Measurements from ENCODE around the gene TPO.
"Not testable (repeated sequence)": the region's sequence is repeated elsewhere in the genome, so short reads cannot be mapped to it uniquely, and the experiment has no call there.

The TPO gene

GRCh38 chr2:1481406-1482252 lies 68.4 kb downstream of the TPO start:
- ATAC-seq, result no peak
- Mint-ChIP-seq H3K27me3 (no peaks in the 10 kb centered on the region), H3K9me3 (no peaks in the 10 kb centered on the region), H3K27ac (no peak overlapping the region), H3K4me3 (no peak overlapping the region), H3K36me3 (no peaks in the 10 kb centered on the region), H3K4me1 (no peaks in the 10 kb centered on the region)

DNA sequence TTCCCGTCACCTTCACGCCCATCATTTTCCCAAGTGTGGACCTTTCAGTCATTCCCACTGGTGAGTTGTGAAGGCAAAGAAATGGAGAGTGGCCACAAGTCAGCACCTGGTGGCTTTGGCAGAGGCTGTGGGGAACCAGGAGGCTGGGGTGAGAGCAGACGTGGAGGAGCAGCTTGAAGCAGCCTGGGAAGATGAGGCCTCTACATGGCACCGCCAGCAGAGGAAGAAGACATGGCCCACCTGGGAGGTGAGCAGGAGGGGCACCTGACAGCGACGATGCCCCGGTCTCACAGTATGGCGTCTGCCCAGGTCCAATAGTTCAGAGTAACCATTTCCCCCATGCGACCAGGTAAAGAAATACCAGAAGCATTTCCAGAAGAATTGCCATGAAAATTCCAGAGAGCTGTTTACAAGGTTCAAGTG lies 69.0 kb downstream of the TPO start:
- H3K27me3 Mint-ChIP-seq, result no peaks in the 10 kb centered on the region
- H3K27ac Mint-ChIP-seq, result no peak overlapping the region
- no peaks in the 10 kb centered on the region for H3K4me1 Mint-ChIP-seq
- no peaks in the 10 kb centered on the region for H3K9me3 Mint-ChIP-seq
- no peak for ATAC-seq
- H3K4me3 Mint-ChIP-seq, result no peak overlapping the region
- H3K36me3 Mint-ChIP-seq, result no peaks in the 10 kb centered on the region

GRCh38 chr2:1482981-1483380 lies 69.7 kb downstream of the TPO start:
- Mint-ChIP-seq H3K27ac (no peak overlapping the region), H3K9me3 (no peaks in the 10 kb centered on the region), H3K36me3 (no peaks in the 10 kb centered on the region), H3K4me1 (no peaks in the 10 kb centered on the region), H3K27me3 (no peaks in the 10 kb centered on the region), H3K4me3 (no peak overlapping the region)
- no peak for ATAC-seq

- no peaks in the 10 kb centered on the region for H3K36me3 Mint-ChIP-seq
- no peaks in the 10 kb centered on the region for H3K9me3 Mint-ChIP-seq
- no peaks in the 10 kb centered on the region for H3K27me3 Mint-ChIP-seq
- H3K27ac Mint-ChIP-seq, result no peak overlapping the region
- no peak overlapping the region for H3K4me3 Mint-ChIP-seq
- H3K4me1 Mint-ChIP-seq, result no peaks in the 10 kb centered on the region
- ATAC-seq, result no peak
Measured at GRCh38 chr2:1483551-1483950, 70.3 kb downstream of the TPO start.

- no peaks in the 10 kb centered on the region for H3K9me3 Mint-ChIP-seq
- H3K36me3 Mint-ChIP-seq, result no peaks in the 10 kb centered on the region
- no peak overlapping the region for H3K4me3 Mint-ChIP-seq
- H3K27me3 Mint-ChIP-seq, result no peaks in the 10 kb centered on the region
- H3K27ac Mint-ChIP-seq, result no peak overlapping the region
- no peak for ATAC-seq
- no peaks in the 10 kb centered on the region for H3K4me1 Mint-ChIP-seq
Measured at GRCh38 chr2:1484131-1484884, 71.0 kb downstream of the TPO start.

DNA sequence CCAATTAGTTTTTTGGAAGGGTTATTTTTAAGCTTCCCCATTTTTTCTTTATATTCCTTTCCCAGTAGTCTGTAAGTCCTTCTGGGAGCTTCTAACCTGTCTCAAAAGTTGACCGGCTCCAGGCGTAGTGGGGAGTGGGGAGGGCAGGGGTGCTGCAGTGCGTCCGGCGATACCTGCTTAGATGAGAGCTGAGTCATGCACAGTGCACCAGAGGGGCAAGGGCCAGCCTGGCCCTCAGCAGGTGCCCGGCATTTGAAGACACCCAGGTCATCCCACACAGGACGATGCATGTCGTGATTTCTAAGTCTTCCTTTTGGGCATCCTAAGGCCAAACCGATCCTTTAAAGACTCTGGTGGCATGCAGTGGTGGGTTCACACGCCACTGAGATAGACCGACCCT lies 73.4 kb downstream of the TPO start:
- Mint-ChIP-seq H3K9me3 (no peaks in the 10 kb centered on the region), H3K27me3 (no peaks in the 10 kb centered on the region), H3K36me3 (no peaks in the 10 kb centered on the region), H3K4me1 (no peaks in the 10 kb centered on the region), H3K4me3 (no peak overlapping the region), H3K27ac (no peak overlapping the region)
- no peak for ATAC-seq

DNA sequence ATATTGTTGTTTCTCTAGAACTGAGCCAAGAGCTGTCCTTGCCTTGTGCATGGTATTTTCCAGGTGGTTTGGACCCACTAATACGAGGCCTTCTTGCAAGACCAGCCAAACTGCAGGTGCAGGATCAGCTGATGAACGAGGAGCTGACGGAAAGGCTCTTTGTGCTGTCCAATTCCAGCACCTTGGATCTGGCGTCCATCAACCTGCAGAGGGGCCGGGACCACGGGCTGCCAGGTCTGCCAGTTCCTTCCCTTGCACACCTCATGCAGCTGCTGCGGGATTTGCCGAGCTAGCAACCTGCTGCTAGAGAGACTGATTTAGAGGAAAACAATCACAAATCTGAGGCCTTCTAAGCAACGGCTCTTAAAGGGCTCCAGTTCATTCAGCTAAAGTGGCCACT lies 74.5 kb downstream of the TPO start:
- no peaks in the 10 kb centered on the region for H3K36me3 Mint-ChIP-seq
- H3K4me3 Mint-ChIP-seq, result no peak overlapping the region
- peaks cover 4% of the 10 kb centered on the region for H3K4me1 Mint-ChIP-seq
- ATAC-seq, result no peak
- H3K27me3 Mint-ChIP-seq, result peaks cover 5% of the 10 kb centered on the region
- H3K9me3 Mint-ChIP-seq, result peaks cover 2% of the 10 kb centered on the region
- H3K27ac Mint-ChIP-seq, result no peak overlapping the region

- Mint-ChIP-seq H3K9me3 (peaks cover 3% of the 10 kb centered on the region), H3K27ac (no peak overlapping the region), H3K27me3 (peaks cover 9% of the 10 kb centered on the region), H3K4me1 (peaks cover 6% of the 10 kb centered on the region), H3K4me3 (no peak overlapping the region), H3K36me3 (no peaks in the 10 kb centered on the region)
- no peak for ATAC-seq
Measured at GRCh38 chr2:1488181-1488671, 75.0 kb downstream of the TPO start.

- no peak overlapping the region for H3K4me3 Mint-ChIP-seq
- H3K4me1 Mint-ChIP-seq, result peaks cover 6% of the 10 kb centered on the region
- no peak overlapping the region for H3K27ac Mint-ChIP-seq
- ATAC-seq, result no peak
- no peaks in the 10 kb centered on the region for H3K36me3 Mint-ChIP-seq
- peaks cover 3% of the 10 kb centered on the region for H3K9me3 Mint-ChIP-seq
- H3K27me3 Mint-ChIP-seq, result peaks cover 9% of the 10 kb centered on the region
Measured at GRCh38 chr2:1488851-1489250, 75.6 kb downstream of the TPO start.

DNA sequence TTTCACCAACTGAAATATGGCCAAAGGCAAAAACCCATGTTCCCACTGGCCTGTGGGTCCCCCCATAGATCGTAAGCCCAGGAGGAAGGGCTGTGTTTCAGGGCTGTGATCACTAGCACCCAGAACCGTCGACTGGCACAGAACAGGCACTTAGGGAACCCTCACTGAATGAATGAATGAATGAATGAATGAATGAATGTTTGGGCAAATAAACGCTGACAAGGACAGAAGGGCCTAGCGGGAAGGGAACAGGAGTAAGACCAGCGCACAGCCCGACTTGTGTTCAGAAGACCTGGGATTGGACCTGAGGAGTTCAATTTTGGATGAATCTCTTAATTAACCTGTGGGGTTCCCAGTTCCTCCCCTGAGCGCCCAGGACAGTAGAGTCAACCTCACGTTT lies 76.2 kb downstream of the TPO start:
- H3K27ac Mint-ChIP-seq, result no peak overlapping the region
- H3K4me1 Mint-ChIP-seq, result peaks cover 6% of the 10 kb centered on the region
- no peaks in the 10 kb centered on the region for H3K36me3 Mint-ChIP-seq
- peaks cover 3% of the 10 kb centered on the region for H3K9me3 Mint-ChIP-seq
- peaks cover 9% of the 10 kb centered on the region for H3K27me3 Mint-ChIP-seq
- H3K4me3 Mint-ChIP-seq, result no peak overlapping the region
- no peak for ATAC-seq

GRCh38 chr2:1490381-1490780 lies 77.1 kb downstream of the TPO start:
- H3K4me1 Mint-ChIP-seq, H3K27me3 Mint-ChIP-seq: not testable (repeated sequence)

GRCh38 chr2:1491751-1492150 lies 78.5 kb downstream of the TPO start:
- Mint-ChIP-seq H3K4me1 (peaks cover 6% of the 10 kb centered on the region), H3K36me3 (no peaks in the 10 kb centered on the region), H3K27me3 (peaks cover 9% of the 10 kb centered on the region), H3K4me3 (no peak overlapping the region), H3K9me3 (peaks cover 3% of the 10 kb centered on the region), H3K27ac (no peak overlapping the region)
- no peak for ATAC-seq

More at GRCh38 chr2:1490381-1490780, 77.1 kb downstream of the TPO start:
- not testable (repeated sequence) for ATAC-seq, H3K4me3 Mint-ChIP-seq, H3K36me3 Mint-ChIP-seq, H3K27ac Mint-ChIP-seq, H3K9me3 Mint-ChIP-seq

GRCh38 chr2:1492231-1492630 lies 79.0 kb downstream of the TPO start:
- not testable (repeated sequence) for H3K27ac Mint-ChIP-seq, H3K4me3 Mint-ChIP-seq, ATAC-seq, H3K9me3 Mint-ChIP-seq, H3K36me3 Mint-ChIP-seq, H3K27me3 Mint-ChIP-seq, H3K4me1 Mint-ChIP-seq

DNA sequence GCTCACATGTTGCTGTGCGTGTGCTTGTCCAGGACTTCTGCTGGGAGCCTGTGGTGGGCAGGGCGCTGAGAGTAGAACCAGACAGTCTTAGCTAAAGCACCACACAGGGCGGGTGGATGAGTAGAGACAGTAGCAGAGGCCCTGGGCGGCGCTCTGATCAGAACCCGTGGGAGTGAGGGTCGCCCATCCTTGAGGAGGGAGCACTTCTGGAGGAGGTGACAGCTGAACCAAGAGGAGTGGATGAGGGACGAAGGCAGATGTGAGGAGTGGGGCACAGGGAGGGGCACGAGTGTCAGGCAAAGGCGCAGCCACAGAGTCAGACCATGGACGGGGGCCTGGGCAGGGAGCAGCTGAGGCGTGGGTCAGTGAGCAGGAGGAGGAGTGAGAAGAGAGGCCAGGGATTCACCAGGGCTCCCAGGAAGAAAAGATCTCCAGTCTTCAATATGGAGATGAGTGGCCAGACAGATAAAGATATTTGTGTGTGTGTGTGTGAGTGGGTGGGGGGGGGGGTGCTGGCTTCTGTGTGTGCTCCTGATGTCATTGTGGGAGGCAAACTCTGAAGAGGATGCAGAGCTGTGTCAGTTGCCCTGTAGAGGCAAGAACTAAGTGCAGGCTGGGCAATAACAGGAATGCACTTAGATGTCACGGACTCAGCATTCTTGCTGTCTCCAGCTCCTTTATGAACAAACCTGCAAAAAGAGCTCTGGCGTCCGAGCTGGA lies 79.6 kb downstream of the TPO start:
- Mint-ChIP-seq H3K36me3 (no peaks in the 10 kb centered on the region), H3K9me3 (peaks cover 3% of the 10 kb centered on the region), H3K27ac (no peak overlapping the region), H3K4me1 (peaks cover 6% of the 10 kb centered on the region), H3K4me3 (no peak overlapping the region), H3K27me3 (peaks cover 9% of the 10 kb centered on the region)
- ATAC-seq, result no peak

- Mint-ChIP-seq H3K9me3 (peaks cover 3% of the 10 kb centered on the region), H3K36me3 (no peaks in the 10 kb centered on the region), H3K4me3 (no peak overlapping the region), H3K27me3 (peaks cover 9% of the 10 kb centered on the region), H3K4me1 (peaks cover 6% of the 10 kb centered on the region), H3K27ac (no peak overlapping the region)
- no peak for ATAC-seq
Measured at GRCh38 chr2:1493431-1494126, 80.3 kb downstream of the TPO start.
